ENCODE results near the gene NEAT1. TPM values are rescaled to one million over a fixed set of nuclear protein-coding genes. Genes with fewer than 3 reads are reported as not detected.

NEAT1 gene
- total and polyA plus RNA-seq, 2 experiments from 2014 or later: 5.3 to 7.2 TPM

- Histone ChIP-seq H3K4me1 (ENCODE audit: insufficient read depth) (0 out of 2 replicates have a peak, but pooled peaks cover 6% of the 10 kb centered on the region), H2AFZ (no peak overlapping the region), H3K27me3 (ENCODE audit: insufficient read depth) (no peaks in the 10 kb centered on the region), H3K36me3 (ENCODE audit: insufficient read depth) (no peaks in the 10 kb centered on the region), H3K27ac (ENCODE audit: low read depth) (no peak overlapping the region), H3F3A (replicated peaks; ENCODE audit: low read depth) (no peaks in the 10 kb centered on the region), H3K9me2 (ENCODE audit: insufficient read depth) (no peaks in the 10 kb centered on the region), H3K4me2 (no peak overlapping the region), H3K79me2 (replicated peaks; ENCODE audit: insufficient read depth) (no peaks in the 10 kb centered on the region), H4K20me1 (replicated peaks; ENCODE audit: insufficient read depth) (no peaks in the 10 kb centered on the region), H3K4me3 (no peak overlapping the region)
- Mint-ChIP-seq H3K27ac (no peak overlapping the region), H3K36me3 (ENCODE audit: low read depth) (peaks cover 11% of the 10 kb centered on the region; the same call in 1 of the 3 replicates), H3K4me1 (peaks cover 10% of the 10 kb centered on the region), H3K27me3 (ENCODE audit: insufficient read depth, low read depth, poor library complexity) (peaks cover 2% of the 10 kb centered on the region), H3K9me3 (no peaks in the 10 kb centered on the region), H3K4me3 (no peak overlapping the region)
- DNase-seq (ENCODE audit: low spot score) (no peak), ATAC-seq (no peak)
- no peak for TF ChIP-seq REST (IDR thresholded peaks at IDR 0.05; ENCODE audit: unreplicated experiment)
- no peak for TF ChIP-seq EZH2 (IDR thresholded peaks at IDR 0.05; ENCODE audit: low read depth, unreplicated experiment)
- TF ChIP-seq ZNF114 (CRISPR knock-in tag; IDR thresholded peaks at IDR 0.05): no peak
- TF ChIP-seq POLR2AphosphoS5 (IDR thresholded peaks at IDR 0.05; ENCODE audit: low read depth): no peak
- TF ChIP-seq JUNB (IDR thresholded peaks at IDR 0.05; ENCODE audit: unreplicated experiment): no peak
- no peak for TF ChIP-seq CTCF (conservative IDR thresholded peaks at IDR 0.05; ENCODE audit: low read depth in 2 of 2)
Observed at GRCh38 chr11:65404638-65405339, 17.8 kb upstream of the NEAT1 start.

DNA sequence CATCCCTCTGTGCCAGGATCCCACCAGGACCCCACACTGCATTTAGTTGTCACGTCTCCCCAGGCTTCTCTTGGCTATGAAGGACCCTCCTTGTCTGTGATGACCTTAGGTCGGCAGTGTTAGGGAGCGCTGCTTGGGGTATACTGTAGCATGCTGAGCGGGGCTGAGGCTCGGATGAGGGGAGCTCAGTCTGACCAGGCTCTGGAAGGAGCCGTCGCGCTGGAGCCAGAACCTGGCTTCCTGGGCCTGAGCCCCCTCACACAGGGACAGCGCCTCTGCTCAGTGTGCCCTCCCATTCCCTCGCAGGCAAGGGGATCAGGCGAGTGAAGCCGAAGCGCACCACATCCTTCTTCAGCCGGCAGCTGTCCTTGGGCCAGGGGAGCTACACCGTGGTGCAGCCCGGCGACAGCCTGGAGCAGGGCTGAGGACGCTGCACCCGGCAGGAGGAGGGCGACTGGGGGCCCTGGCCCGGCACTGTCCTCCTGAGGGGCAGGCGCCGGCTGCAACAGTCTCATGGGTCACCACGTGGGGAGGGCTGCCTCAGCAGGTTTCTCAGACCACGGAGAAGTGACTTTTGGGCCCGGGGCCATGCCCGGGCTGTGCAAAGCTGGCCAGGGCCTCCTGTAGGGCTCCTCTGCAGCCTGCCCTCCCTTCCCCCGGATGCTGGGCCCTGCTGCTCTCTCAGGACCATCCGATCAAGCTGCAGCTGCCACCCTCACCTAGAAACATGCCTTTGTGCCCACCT, 11.5 kb upstream of the NEAT1 start:
- ATAC-seq (peak; percentile 19; the same call in 2 of the 3 replicates), DNase-seq (ENCODE audit: low spot score) (no peak)
- H2AFZ ChIP-seq: no peak overlapping the region
- Mint-ChIP-seq H3K36me3 (ENCODE audit: low read depth) (peaks cover 4% of the 10 kb centered on the region; the same call in 2 of the 3 replicates), H3K27me3 (ENCODE audit: insufficient read depth, low read depth, poor library complexity) (peaks cover 6% of the 10 kb centered on the region), H3K4me1 (peaks cover 7% of the 10 kb centered on the region), H3K4me3 (no peak overlapping the region), H3K9me3 (no peaks in the 10 kb centered on the region), H3K27ac (no peak overlapping the region)
- no peak overlapping the region for H3K4me2 ChIP-seq
- no peak overlapping the region for H3K27ac ChIP-seq (ENCODE audit: low read depth)
- no peaks in the 10 kb centered on the region for H3F3A ChIP-seq (replicated peaks; ENCODE audit: low read depth)
- no peaks in the 10 kb centered on the region for H3K36me3 ChIP-seq (ENCODE audit: insufficient read depth)
- no peaks in the 10 kb centered on the region for H3K27me3 ChIP-seq (ENCODE audit: insufficient read depth)
- no peaks in the 10 kb centered on the region for H3K9me2 ChIP-seq (ENCODE audit: insufficient read depth)
- H4K20me1 ChIP-seq (replicated peaks; ENCODE audit: insufficient read depth): no peaks in the 10 kb centered on the region
- no peak overlapping the region for H3K4me3 ChIP-seq
- no peaks in the 10 kb centered on the region for H3K79me2 ChIP-seq (replicated peaks; ENCODE audit: insufficient read depth)
- no peaks in the 10 kb centered on the region for H3K4me1 ChIP-seq (ENCODE audit: insufficient read depth)
- no peak for TF ChIP-seq EZH2phosphoT487 (IDR thresholded peaks at IDR 0.05; ENCODE audit: unreplicated experiment)
- TF ChIP-seq, protein P1, sequence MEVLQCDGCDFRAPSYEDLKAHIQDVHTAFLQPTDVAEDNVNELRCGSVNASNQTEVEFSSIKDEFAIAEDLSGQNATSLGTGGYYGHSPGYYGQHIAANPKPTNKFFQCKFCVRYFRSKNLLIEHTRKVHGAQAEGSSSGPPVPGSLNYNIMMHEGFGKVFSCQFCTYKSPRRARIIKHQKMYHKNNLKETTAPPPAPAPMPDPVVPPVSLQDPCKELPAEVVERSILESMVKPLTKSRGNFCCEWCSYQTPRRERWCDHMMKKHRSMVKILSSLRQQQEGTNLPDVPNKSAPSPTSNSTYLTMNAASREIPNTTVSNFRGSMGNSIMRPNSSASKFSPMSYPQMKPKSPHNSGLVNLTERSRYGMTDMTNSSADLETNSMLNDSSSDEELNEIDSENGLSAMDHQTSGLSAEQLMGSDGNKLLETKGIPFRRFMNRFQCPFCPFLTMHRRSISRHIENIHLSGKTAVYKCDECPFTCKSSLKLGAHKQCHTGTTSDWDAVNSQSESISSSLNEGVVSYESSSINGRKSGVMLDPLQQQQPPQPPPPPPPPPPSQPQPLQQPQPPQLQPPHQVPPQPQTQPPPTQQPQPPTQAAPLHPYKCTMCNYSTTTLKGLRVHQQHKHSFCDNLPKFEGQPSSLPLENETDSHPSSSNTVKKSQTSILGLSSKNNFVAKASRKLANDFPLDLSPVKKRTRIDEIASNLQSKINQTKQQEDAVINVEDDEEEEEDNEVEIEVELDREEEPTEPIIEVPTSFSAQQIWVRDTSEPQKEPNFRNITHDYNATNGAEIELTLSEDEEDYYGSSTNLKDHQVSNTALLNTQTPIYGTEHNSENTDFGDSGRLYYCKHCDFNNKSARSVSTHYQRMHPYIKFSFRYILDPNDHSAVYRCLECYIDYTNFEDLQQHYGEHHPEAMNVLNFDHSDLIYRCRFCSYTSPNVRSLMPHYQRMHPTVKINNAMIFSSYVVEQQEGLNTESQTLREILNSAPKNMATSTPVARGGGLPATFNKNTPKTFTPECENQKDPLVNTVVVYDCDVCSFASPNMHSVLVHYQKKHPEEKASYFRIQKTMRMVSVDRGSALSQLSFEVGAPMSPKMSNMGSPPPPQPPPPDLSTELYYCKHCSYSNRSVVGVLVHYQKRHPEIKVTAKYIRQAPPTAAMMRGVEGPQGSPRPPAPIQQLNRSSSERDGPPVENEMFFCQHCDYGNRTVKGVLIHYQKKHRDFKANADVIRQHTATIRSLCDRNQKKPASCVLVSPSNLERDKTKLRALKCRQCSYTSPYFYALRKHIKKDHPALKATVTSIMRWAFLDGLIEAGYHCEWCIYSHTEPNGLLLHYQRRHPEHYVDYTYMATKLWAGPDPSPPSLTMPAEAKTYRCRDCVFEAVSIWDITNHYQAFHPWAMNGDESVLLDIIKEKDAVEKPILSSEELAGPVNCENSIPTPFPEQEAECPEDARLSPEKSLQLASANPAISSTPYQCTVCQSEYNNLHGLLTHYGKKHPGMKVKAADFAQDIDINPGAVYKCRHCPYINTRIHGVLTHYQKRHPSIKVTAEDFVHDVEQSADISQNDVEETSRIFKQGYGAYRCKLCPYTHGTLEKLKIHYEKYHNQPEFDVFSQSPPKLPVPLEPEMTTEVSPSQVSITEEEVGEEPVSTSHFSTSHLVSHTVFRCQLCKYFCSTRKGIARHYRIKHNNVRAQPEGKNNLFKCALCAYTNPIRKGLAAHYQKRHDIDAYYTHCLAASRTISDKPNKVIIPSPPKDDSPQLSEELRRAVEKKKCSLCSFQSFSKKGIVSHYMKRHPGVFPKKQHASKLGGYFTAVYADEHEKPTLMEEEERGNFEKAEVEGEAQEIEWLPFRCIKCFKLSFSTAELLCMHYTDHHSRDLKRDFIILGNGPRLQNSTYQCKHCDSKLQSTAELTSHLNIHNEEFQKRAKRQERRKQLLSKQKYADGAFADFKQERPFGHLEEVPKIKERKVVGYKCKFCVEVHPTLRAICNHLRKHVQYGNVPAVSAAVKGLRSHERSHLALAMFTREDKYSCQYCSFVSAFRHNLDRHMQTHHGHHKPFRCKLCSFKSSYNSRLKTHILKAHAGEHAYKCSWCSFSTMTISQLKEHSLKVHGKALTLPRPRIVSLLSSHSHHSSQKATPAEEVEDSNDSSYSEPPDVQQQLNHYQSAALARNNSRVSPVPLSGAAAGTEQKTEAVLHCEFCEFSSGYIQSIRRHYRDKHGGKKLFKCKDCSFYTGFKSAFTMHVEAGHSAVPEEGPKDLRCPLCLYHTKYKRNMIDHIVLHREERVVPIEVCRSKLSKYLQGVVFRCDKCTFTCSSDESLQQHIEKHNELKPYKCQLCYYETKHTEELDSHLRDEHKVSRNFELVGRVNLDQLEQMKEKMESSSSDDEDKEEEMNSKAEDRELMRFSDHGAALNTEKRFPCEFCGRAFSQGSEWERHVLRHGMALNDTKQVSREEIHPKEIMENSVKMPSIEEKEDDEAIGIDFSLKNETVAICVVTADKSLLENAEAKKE (CRISPR knock-in tag; IDR thresholded peaks at IDR 0.05): no peak
- no peak for TF ChIP-seq STAT1 (IDR thresholded peaks at IDR 0.05; ENCODE audit: unreplicated experiment)

Measured in GM23338 (cell line).